HFF-Myc (cell line): ENCODE data around the gene PER3.

ENCODE experiments used
- DNase-seq: peaks from one replicate; pipeline ENCODE4 v3.0.0-alpha.2; 2011; ENCODE audit warnings: low read depth; ENCODE audit errors: extremely low read depth
- H3K4me3 ChIP-seq: replicated peaks from 2 replicates; pipeline ENCODE4 v1.5.1; 2011; ENCODE audit warnings: low read depth, mild to moderate bottlenecking, control low read depth, low read length
- CTCF ChIP-seq: IDR thresholded peaks from 2 replicates; pipeline ENCODE4 v1.5.1; 2012; ENCODE audit warnings: mild to moderate bottlenecking, low read depth, low read length, control low read depth; ENCODE audit errors: missing control alignments

PER3 gene

GRCh38 chr1:7761103-7761502, 23.0 kb upstream of the PER3 start:
- no peak overlapping the region for H3K4me3 ChIP-seq
- DNase-seq, result no peak
- TF ChIP-seq CTCF, result no peak

- no peak for TF ChIP-seq CTCF
- no peak for DNase-seq
- H3K4me3 ChIP-seq, result no peak overlapping the region
Measured at GRCh38 chr1:7767176-7767575, 16.9 kb upstream of the PER3 start.

- H3K4me3 ChIP-seq, result no peak overlapping the region
- no peak for TF ChIP-seq CTCF
- no peak for DNase-seq
Measured at GRCh38 chr1:7768583-7768982, 15.5 kb upstream of the PER3 start.

GRCh38 chr1:7769673-7770412, 14.2 kb upstream of the PER3 start:
- TF ChIP-seq CTCF, result no peak
- no peak for DNase-seq

GRCh38 chr1:7770669-7770996, 13.5 kb upstream of the PER3 start:
- H3K4me3 ChIP-seq, result peak overlapping the region; percentile 75

More at GRCh38 chr1:7769673-7770412, 14.2 kb upstream of the PER3 start:
- H3K4me3 ChIP-seq, result no peak overlapping the region

GRCh38 chr1:7770997-7771822, 12.9 kb upstream of the PER3 start, which contains the start of gene VAMP3:
Gene VAMP3 (plus strand): TSS chr1:7771296. CDS start chr1:7771384, 88 bp downstream.
- H3K4me3 ChIP-seq, result peak within 1 kb of the TSS; percentile 75
- peak; percentile 31 for DNase-seq
- no peak for TF ChIP-seq CTCF

More at GRCh38 chr1:7770669-7770996, 13.5 kb upstream of the PER3 start:
- DNase-seq, result no peak
- no peak for TF ChIP-seq CTCF
